H9 (cell line): ENCODE measurements around the gene BBS4. TPM values are rescaled to one million over a fixed set of nuclear protein-coding genes. Genes with fewer than 3 reads are reported as not detected.

ENCODE experiments used
- DNase-seq: peaks from one replicate; pipeline ENCODE4 v3.0.0-alpha.2; 2017
- H2AFZ ChIP-seq: one replicate; pipeline ENCODE4 v1.6.1; 2013; ENCODE audit warnings: mild to moderate bottlenecking, low read length, control low read depth, moderate library complexity
- H2AK5ac ChIP-seq: 2 replicates; pipeline ENCODE4 v1.6.1; 2013; ENCODE audit warnings: low read length, control low read depth, mixed read lengths; ENCODE audit not compliant: insufficient read length
- H2BK120ac ChIP-seq: one replicate; pipeline ENCODE4 v1.6.1; 2013; ENCODE audit warnings: low read depth, mild to moderate bottlenecking, low read length, control low read depth, inconsistent platforms; ENCODE audit not compliant: poor library complexity, severe bottlenecking
- H2BK12ac ChIP-seq: 2 replicates; pipeline ENCODE4 v1.6.1; 2013; ENCODE audit warnings: low read length, control low read depth, mixed read lengths, low read depth; ENCODE audit not compliant: insufficient read length
- H2BK15ac ChIP-seq: 2 replicates; pipeline ENCODE4 v1.6.1; 2013; ENCODE audit warnings: low read depth, low read length, control low read depth
- H2BK20ac ChIP-seq: one replicate; pipeline ENCODE4 v1.6.1; 2013; ENCODE audit warnings: low read depth, mild to moderate bottlenecking, low read length, control low read depth, inconsistent platforms; ENCODE audit not compliant: poor library complexity, severe bottlenecking
- H2BK5ac ChIP-seq: 2 replicates; pipeline ENCODE4 v1.6.1; 2013; ENCODE audit warnings: low read length, control low read depth, mixed read lengths; ENCODE audit not compliant: insufficient read length
- H3K14ac ChIP-seq: 2 replicates; pipeline ENCODE4 v1.6.1; 2013; ENCODE audit warnings: low read length, control low read depth; ENCODE audit not compliant: insufficient read depth
- H3K18ac ChIP-seq: 2 replicates; pipeline ENCODE4 v1.6.1; 2013; ENCODE audit warnings: low read depth, mild to moderate bottlenecking, mixed read lengths, low read length, control low read depth; ENCODE audit not compliant: insufficient read length
- H3K23ac ChIP-seq: 2 replicates; pipeline ENCODE4 v1.6.1; 2013; ENCODE audit warnings: low read length, control low read depth, mixed read lengths, low read depth; ENCODE audit not compliant: insufficient read length
- H3K23me2 ChIP-seq: 2 replicates; pipeline ENCODE4 v1.6.1; 2013; ENCODE audit warnings: low read depth, mild to moderate bottlenecking, mixed read lengths, low read length, control low read depth; ENCODE audit not compliant: insufficient read length, poor library complexity, severe bottlenecking
- H3K27ac ChIP-seq: 2 replicates; pipeline ENCODE4 v1.5.1; 2013; ENCODE audit warnings: low read length, control low read depth, mixed read lengths, low read depth; ENCODE audit not compliant: insufficient read length
- H3K27me3 ChIP-seq: 2 replicates; pipeline ENCODE4 v1.6.1; 2013; ENCODE audit warnings: low read length, control low read depth, inconsistent platforms; ENCODE audit not compliant: insufficient read depth
- H3K4ac ChIP-seq: 2 replicates; pipeline ENCODE4 v1.6.1; 2013; ENCODE audit warnings: low read depth, mild to moderate bottlenecking, control low read depth, inconsistent platforms, low read length, moderate library complexity
- H3K4me1 ChIP-seq: 2 replicates; pipeline ENCODE4 v1.6.1; 2013; ENCODE audit warnings: low read length, control low read depth, inconsistent platforms; ENCODE audit not compliant: insufficient read depth
- H3K4me2 ChIP-seq: 2 replicates; pipeline ENCODE4 v1.6.1; 2013; ENCODE audit warnings: low read length, control low read depth, mixed read lengths; ENCODE audit not compliant: insufficient read length, insufficient read depth
- H3K56ac ChIP-seq: 2 replicates; pipeline ENCODE4 v1.6.1; 2013; ENCODE audit warnings: low read depth, mild to moderate bottlenecking, mixed read lengths, low read length, control low read depth; ENCODE audit not compliant: insufficient read length
- H3K79me1 ChIP-seq: 2 replicates; pipeline ENCODE4 v1.6.1; 2013; ENCODE audit warnings: low read depth, mild to moderate bottlenecking, moderate library complexity, low read length, control low read depth, inconsistent platforms; ENCODE audit not compliant: insufficient read depth, poor library complexity, severe bottlenecking
- H3K79me2 ChIP-seq: 2 replicates; pipeline ENCODE4 v1.6.1; 2013; ENCODE audit warnings: low read length, control low read depth, inconsistent platforms; ENCODE audit not compliant: insufficient read depth
- H3K9ac ChIP-seq: 2 replicates; pipeline ENCODE4 v1.6.1; 2013; ENCODE audit warnings: low read length, control low read depth, mixed read lengths; ENCODE audit not compliant: insufficient read length; ENCODE audit errors: extremely low read depth
- H3K9me3 ChIP-seq: one replicate; pipeline ENCODE4 v1.6.1; 2013; ENCODE audit warnings: low read depth, low read length, inconsistent platforms; ENCODE audit not compliant: control insufficient read depth
- H3T11ph ChIP-seq: one replicate; pipeline ENCODE4 v1.6.1; 2013; ENCODE audit warnings: mild to moderate bottlenecking, low read length, control low read depth, inconsistent platforms
- H4K20me1 ChIP-seq: one replicate; pipeline ENCODE4 v1.6.1; 2013; ENCODE audit not compliant: control insufficient read depth, insufficient read length, insufficient read depth
- H4K5ac ChIP-seq: 2 replicates; pipeline ENCODE4 v1.6.1; 2013; ENCODE audit warnings: low read depth, mild to moderate bottlenecking, mixed read lengths, low read length, control low read depth; ENCODE audit not compliant: insufficient read length
- H4K8ac ChIP-seq: replicated peaks from 2 replicates; pipeline ENCODE4 v1.6.1; 2013; ENCODE audit warnings: low read length, control low read depth, mixed read lengths, low read depth; ENCODE audit not compliant: insufficient read length
- H4K91ac ChIP-seq: 2 replicates; pipeline ENCODE4 v1.6.1; 2013; ENCODE audit warnings: low read depth, mild to moderate bottlenecking, moderate library complexity, mixed read lengths, low read length, control low read depth; ENCODE audit not compliant: insufficient read length
- H3K27ac Mint-ChIP-seq, 3 experiments: 2 replicates in 2 of 3; 3 replicates in 1 of 3; pipeline ENCODE4 v1.8.0; 2020 to 2021; ENCODE audit warnings: mixed read lengths in 3 of 3, mild to moderate bottlenecking in 1 of 3, moderate library complexity in 1 of 3
- H3K27me3 Mint-ChIP-seq: 2 replicates; pipeline ENCODE4 v1.8.0; 2021; ENCODE audit warnings: low read depth, mild to moderate bottlenecking, moderate library complexity, mixed read lengths
- H3K36me3 Mint-ChIP-seq, 3 experiments: 2 replicates in 2 of 3; 3 replicates in 1 of 3; pipeline ENCODE4 v1.8.0; 2020 to 2021; ENCODE audit warnings: low read depth in 3 of 3, mixed read lengths in 3 of 3; ENCODE audit not compliant: insufficient read depth in 1 of 3
- H3K4me1 Mint-ChIP-seq, 2 experiments: 2 replicates each; pipeline ENCODE4 v1.8.0; 2020; ENCODE audit warnings: mixed read lengths in 2 of 2
- H3K4me3 Mint-ChIP-seq, 2 experiments: 2 replicates in 1 of 2; 3 replicates in 1 of 2; pipeline ENCODE4 v1.8.0; 2020 to 2021; ENCODE audit warnings: mild to moderate bottlenecking in 2 of 2, mixed read lengths in 2 of 2, moderate library complexity in 1 of 2
- H3K9me3 Mint-ChIP-seq, 2 experiments: 2 replicates in 1 of 2; 3 replicates in 1 of 2; pipeline ENCODE4 v1.8.0; 2020; ENCODE audit warnings: mild to moderate bottlenecking in 2 of 2, mixed read lengths in 2 of 2, moderate library complexity in 1 of 2
- WGBS: extraction: QIAGEN DNeasy Blood & Tissue Kit; methylation state at CpG from one replicate; pipeline ENCODE4 v1.1.7; 2013; ENCODE audit warnings: missing lambda C conversion rate, low lambda C conversion rate, mixed read lengths; ENCODE audit not compliant: insufficient read length; ENCODE audit errors: extremely low coverage; 5-methylcytosine and 5-hydroxymethylcytosine counted together
- total RNA-seq: library from RNA; stranded (reverse); gene quantifications from 2 replicates; pipeline ENCODE4 v1.2.1, GENCODE V29; 2021
- TF ChIP-seq, protein P1 (sequence below): fragments of 200-600 bp; sonication (generic); conservative IDR thresholded peaks from 3 replicates; pipeline ENCODE4 v1.8.0; 2021; ENCODE audit warnings: antibody characterized with exemption, mild to moderate bottlenecking

Gene BBS4
- total RNA-seq, 1 experiment from 2014 or later = 27.3 TPM

DNA sequence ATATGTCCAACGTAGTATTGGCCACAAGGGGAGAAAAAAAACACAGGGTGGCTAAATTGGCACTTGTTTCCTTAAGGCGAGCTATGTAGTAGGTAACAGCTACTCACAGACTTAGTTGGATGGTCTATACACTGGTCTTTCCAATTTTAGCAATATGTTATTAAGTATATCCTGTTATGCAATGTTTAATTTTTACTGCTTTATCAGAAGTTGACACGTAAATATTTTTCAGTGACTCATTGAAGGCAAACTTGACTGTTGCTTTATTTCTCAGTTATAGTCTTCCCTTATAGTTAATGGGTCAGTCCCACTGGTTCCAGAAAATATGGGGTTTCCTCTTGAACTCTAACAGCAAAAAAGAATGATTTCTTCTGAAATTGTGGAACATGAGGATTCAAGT is 51.1 kb downstream of the BBS4 start:
- H3K4me1 ChIP-seq = no peaks in the 10 kb centered on the region
- peaks cover 49 to 70% (median 63%) of the 10 kb centered on the region in 3 experiments for H3K36me3 Mint-ChIP-seq
- H3K27me3 ChIP-seq = no peaks in the 10 kb centered on the region
- no peak overlapping the region for H4K5ac ChIP-seq
- H3K4me1 Mint-ChIP-seq = no peaks in the 10 kb centered on the region
- no peak overlapping the region for H2BK15ac ChIP-seq
- H3K4ac ChIP-seq = no peak overlapping the region
- H3K9me3 Mint-ChIP-seq = peaks cover 2 to 12% of the 10 kb centered on the region in 2 experiments; a peak in 2 of 5 replicates
- H2BK5ac ChIP-seq = no peak overlapping the region
- no CpG with 5 or more reads among the region's 3 CpGs for WGBS
- no peak overlapping the region for H3K18ac ChIP-seq
- H3K27ac Mint-ChIP-seq = no peak overlapping the region
- H2BK120ac ChIP-seq = no peak overlapping the region
- no peak for DNase-seq
- H3K27ac ChIP-seq = no peak overlapping the region
- H2AFZ ChIP-seq = no peak overlapping the region
- no peak overlapping the region for H4K8ac ChIP-seq
- no peak overlapping the region for H3K4me3 Mint-ChIP-seq
- H4K91ac ChIP-seq = no peak overlapping the region
- no peak overlapping the region for H3T11ph ChIP-seq
- H3K4me2 ChIP-seq = no peak overlapping the region
- H3K14ac ChIP-seq = no peak overlapping the region
- TF ChIP-seq, protein P1, sequence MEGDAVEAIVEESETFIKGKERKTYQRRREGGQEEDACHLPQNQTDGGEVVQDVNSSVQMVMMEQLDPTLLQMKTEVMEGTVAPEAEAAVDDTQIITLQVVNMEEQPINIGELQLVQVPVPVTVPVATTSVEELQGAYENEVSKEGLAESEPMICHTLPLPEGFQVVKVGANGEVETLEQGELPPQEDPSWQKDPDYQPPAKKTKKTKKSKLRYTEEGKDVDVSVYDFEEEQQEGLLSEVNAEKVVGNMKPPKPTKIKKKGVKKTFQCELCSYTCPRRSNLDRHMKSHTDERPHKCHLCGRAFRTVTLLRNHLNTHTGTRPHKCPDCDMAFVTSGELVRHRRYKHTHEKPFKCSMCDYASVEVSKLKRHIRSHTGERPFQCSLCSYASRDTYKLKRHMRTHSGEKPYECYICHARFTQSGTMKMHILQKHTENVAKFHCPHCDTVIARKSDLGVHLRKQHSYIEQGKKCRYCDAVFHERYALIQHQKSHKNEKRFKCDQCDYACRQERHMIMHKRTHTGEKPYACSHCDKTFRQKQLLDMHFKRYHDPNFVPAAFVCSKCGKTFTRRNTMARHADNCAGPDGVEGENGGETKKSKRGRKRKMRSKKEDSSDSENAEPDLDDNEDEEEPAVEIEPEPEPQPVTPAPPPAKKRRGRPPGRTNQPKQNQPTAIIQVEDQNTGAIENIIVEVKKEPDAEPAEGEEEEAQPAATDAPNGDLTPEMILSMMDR = no peak
- H2BK20ac ChIP-seq = no peak overlapping the region
- no peaks in the 10 kb centered on the region for H3K9me3 ChIP-seq
- H3K23ac ChIP-seq = no peak overlapping the region
- no peaks in the 10 kb centered on the region for H3K23me2 ChIP-seq
- H3K27me3 Mint-ChIP-seq = no peaks in the 10 kb centered on the region
- no peaks in the 10 kb centered on the region for H3K79me1 ChIP-seq
- H4K20me1 ChIP-seq = no peaks in the 10 kb centered on the region
- no peaks in the 10 kb centered on the region for H3K79me2 ChIP-seq
- H2AK5ac ChIP-seq = no peak overlapping the region
- H3K9ac ChIP-seq = no peak overlapping the region
- H2BK12ac ChIP-seq = no peak overlapping the region
- H3K56ac ChIP-seq = no peak overlapping the region
